ENCODE data around the gene ANKLE1.
A peak's percentile ranks its signal among the peaks of the same experiment; 100 is the strongest.
"Not testable (repeated sequence)": the region's sequence is repeated elsewhere in the genome, so short reads cannot be mapped to it uniquely, and the experiment has no call there.

ANKLE1 gene

DNA sequence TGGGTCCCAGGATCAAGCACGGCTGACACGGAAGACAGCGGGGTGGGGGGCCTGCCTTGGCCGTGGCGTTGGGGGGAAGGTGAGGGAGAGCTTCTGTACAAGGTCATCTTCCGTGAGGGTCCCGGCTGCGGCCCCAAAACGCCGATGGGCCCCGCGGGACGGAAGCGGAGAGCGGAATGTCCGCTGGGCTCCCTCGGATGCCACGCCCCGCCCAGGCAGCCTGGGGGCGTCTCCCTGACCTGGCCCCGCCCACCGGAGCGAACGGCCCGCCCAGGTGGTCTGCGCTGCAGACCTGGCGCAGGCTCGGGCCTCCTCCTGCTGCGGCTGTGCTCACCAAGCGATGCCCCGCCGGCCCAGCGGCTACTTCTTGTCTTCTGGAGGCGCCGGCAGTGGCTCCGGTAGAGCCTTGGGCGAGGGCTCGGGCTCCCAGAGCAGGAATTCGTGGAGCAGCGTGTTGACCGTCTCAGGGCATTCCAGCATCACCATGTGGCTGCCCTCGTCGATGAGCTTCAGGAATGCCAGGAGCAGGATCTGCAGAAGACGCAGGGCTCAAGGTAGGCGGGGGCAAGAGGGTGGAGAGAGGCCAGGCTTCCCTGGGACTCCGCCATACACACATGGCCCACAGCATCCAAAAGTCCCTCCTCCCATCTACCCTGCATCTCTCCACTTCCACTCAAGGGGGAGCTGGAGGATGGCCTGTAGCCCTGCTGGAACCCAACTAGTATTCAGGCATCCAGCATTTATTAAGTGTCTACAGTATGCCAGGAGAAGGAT lies 10.8 kb downstream of the ANKLE1 start:
- peak; percentile 98 for DNase-seq (ENCODE audit: low spot score)
- TF ChIP-seq, protein P1, sequence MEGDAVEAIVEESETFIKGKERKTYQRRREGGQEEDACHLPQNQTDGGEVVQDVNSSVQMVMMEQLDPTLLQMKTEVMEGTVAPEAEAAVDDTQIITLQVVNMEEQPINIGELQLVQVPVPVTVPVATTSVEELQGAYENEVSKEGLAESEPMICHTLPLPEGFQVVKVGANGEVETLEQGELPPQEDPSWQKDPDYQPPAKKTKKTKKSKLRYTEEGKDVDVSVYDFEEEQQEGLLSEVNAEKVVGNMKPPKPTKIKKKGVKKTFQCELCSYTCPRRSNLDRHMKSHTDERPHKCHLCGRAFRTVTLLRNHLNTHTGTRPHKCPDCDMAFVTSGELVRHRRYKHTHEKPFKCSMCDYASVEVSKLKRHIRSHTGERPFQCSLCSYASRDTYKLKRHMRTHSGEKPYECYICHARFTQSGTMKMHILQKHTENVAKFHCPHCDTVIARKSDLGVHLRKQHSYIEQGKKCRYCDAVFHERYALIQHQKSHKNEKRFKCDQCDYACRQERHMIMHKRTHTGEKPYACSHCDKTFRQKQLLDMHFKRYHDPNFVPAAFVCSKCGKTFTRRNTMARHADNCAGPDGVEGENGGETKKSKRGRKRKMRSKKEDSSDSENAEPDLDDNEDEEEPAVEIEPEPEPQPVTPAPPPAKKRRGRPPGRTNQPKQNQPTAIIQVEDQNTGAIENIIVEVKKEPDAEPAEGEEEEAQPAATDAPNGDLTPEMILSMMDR (IDR thresholded peaks at IDR 0.05; ENCODE audit: extremely low read depth, insufficient read depth, missing control alignments): peak; percentile 84
- in situ Hi-C loops (cut with MboI; ENCODE audit: low pct_unique_long_range_greater_than_20kb, low sequenced_read_pairs, unreplicated experiment): no loop called here

DNA sequence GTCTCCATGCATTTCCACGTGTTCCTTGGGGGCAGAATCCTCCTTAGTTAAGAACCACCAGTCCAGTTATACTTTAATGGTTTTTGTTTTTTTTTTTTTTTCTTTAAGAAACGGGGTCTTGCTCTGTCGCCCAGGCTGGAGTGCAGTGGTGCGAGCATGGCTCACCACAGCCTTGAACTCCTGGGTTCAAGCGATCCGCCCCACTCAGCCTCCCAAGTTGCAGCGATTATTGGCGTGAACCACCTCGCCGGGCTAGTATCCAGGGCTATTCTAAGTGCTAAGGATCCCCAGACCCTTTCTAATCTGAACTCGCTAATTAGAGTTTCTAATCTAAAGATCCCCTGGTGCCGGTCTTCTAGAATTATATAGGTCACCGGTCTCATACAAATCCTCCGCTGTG lies 11.9 kb downstream of the ANKLE1 start:
- TF ChIP-seq, protein P1 (IDR thresholded peaks at IDR 0.05; ENCODE audit: extremely low read depth, insufficient read depth, missing control alignments): no peak
- DNase-seq (ENCODE audit: low spot score): no peak
- in situ Hi-C loops (cut with MboI; ENCODE audit: low pct_unique_long_range_greater_than_20kb, low sequenced_read_pairs, unreplicated experiment): no loop called here

DNA sequence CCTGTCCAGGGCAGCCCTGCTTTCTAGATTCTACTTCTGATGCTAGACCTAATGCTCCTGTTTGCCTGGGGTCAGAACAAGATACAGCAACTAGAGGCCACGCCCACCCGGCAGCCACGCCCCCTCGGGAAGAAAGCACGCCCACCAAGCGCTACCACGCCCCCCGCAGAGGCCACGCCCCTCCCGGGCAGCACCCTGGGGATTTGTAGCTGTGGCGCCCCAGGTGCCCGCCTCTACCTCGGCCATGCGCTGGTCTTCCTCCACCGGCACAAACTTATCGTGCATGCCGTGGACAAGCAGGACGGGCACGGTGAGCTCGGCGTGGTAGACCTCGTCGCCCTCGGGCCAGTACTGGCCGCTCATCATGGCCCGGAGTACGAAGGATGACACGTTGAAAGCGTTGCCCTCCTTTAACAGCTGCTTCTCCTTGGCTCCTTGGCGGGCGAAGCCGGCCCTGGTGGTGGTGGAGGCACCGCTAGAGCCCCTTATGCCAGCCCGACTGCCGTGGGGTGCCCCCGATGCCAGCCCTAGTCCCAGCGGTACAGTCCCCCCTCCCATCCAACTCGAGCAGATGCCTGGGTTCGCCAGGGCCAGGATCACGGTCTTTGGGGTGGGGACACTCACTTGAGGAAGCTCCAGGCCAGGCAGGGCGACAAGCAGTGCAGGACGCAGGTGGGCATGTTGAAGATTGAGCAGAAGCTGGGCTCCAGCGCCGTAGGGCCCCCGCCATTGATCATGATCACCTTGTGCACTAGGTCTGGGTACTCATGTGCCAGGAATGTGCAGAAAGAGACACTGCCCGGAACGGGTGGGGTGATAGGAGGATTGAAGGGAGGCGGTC lies 12.6 kb downstream of the ANKLE1 start:
- DNase-seq (ENCODE audit: low spot score): peak; percentile 53
- TF ChIP-seq, protein P1 (IDR thresholded peaks at IDR 0.05; ENCODE audit: extremely low read depth, insufficient read depth, missing control alignments): no peak
- in situ Hi-C loops (cut with MboI; ENCODE audit: low pct_unique_long_range_greater_than_20kb, low sequenced_read_pairs, unreplicated experiment): no loop called here

DNA sequence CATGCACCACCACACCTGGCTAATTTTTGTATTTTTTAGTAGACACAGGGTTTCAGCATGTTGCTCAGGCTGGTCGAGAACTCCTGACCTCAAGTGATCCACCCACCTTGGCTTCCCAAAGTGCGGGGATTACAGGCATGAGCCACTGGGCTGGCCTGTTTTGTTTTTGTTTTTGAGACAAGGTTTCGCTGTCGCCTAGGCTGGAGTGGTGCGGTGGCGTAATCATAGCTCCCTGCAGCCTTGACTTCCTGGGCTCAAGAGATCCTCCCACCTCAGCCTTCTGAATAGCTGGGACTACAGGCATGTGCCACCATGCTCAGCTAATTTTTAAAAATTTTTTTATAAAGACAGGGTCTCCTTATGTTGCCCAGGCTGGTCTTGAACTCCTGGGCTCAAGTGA lies 13.8 kb downstream of the ANKLE1 start:
- DNase-seq (ENCODE audit: low spot score); in situ Hi-C loops (cut with MboI; ENCODE audit: low pct_unique_long_range_greater_than_20kb, low sequenced_read_pairs, unreplicated experiment): not testable (repeated sequence)

DNA sequence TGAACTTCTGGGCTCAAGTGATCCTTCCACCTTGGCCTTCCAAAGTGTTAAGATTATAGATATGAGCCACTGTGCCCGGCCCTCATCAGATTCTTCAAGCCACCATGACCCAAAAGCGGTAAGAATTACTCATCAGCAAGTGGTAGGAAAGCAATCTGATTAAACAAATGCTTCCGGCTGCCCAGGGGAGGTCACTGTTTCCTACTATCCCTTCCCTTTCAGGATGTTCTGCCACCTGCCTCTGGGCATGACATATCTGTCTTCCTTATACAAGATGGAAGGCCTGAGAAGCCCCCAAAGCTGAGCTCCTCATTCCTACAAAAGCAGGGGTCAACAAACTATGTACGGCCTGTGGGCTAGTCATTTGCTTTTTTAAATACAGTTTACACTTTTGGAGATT lies 14.6 kb downstream of the ANKLE1 start:
- in situ Hi-C loops (cut with MboI; ENCODE audit: low pct_unique_long_range_greater_than_20kb, low sequenced_read_pairs, unreplicated experiment): no loop called here
- no peak for DNase-seq (ENCODE audit: low spot score)
- TF ChIP-seq, protein P1 (IDR thresholded peaks at IDR 0.05; ENCODE audit: extremely low read depth, insufficient read depth, missing control alignments): no peak

DNA sequence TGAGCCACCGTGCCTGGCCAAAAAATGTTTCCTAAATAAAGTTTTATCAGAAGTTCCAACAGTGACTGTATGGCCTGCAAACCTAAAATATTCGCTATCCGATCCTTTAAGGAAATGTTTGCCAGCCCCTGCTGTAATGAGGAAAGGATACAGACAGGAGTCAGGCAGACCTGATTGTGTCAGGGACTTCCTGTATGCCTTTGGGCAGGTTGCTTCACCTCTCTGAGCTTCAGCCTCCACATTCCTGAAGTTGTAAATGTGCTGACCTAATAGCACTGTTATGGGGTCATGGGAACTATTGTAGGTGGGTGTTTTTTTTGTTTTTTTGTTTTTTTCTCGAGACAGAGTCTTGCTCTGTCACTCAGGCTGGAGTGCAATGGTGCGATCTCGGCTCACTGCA lies 15.3 kb downstream of the ANKLE1 start:
- in situ Hi-C loops (cut with MboI; ENCODE audit: low pct_unique_long_range_greater_than_20kb, low sequenced_read_pairs, unreplicated experiment): no loop called here
- TF ChIP-seq, protein P1 (IDR thresholded peaks at IDR 0.05; ENCODE audit: extremely low read depth, insufficient read depth, missing control alignments): no peak
- DNase-seq (ENCODE audit: low spot score): no peak

Data from GM13977 (cell line).